ENCODE data around the gene ST6GALNAC6. TPM values are rescaled to one million over a fixed set of nuclear protein-coding genes. Genes with fewer than 3 reads are reported as not detected.

The ST6GALNAC6 gene
- polyA plus RNA-seq (2011; rRNA removed) (40.6 and 58.2 TPM in 2 replicates), polyA minus RNA-seq (2011; rRNA and poly(A)+ RNA removed) (47.7 and 59.0 TPM in 2 replicates)

- CTCF ChIA-PET = interaction anchor here (0.7 kb wide), 1 partner anchor 22 kb away, joined by 3 read pairs; no protein-coding TSS in a partner anchor
- peak within 1 kb of the TSS; percentile 80 for H3K4me3 ChIP-seq (ENCODE audit: low read depth, low read length)
- DNase-seq (ENCODE audit: low read depth, low spot score) = no peak
- peak within 1 kb of the TSS; percentile 90 for H3K27ac ChIP-seq (ENCODE audit: low read depth, low read length)
- H3K9me3 ChIP-seq (ENCODE audit: control insufficient read depth, insufficient read depth, low read length) = peaks cover 18% of the 10 kb centered on the region
- TF ChIP-seq CTCF (IDR thresholded peaks at IDR 0.05; ENCODE audit: low read depth, low read length) = no peak
- H3K27me3 ChIP-seq (ENCODE audit: control insufficient read depth, insufficient read depth, low read length) = no peaks in the 10 kb centered on the region
- POLR2A ChIA-PET = interaction anchor here (0.8 to 2.9 kb wide), 5 partner anchors 17 to 261 kb away, joined by 3 to 18 read pairs (median 4); partner anchors contain the start of genes BBLN, CDK9 and ST6GALNAC4
These were observed at the start of gene ST6GALNAC6 for GRCh38 chr9:127899128-127899943. TSS of gene ST6GALNAC6 (minus strand) at chr9:127899603. CDS start at chr9:127897981, 1,622 bp downstream.

- Histone ChIP-seq H3K27ac (ENCODE audit: low read depth, low read length) (no peak overlapping the region), H3K27me3 (ENCODE audit: control insufficient read depth, insufficient read depth, low read length) (no peaks in the 10 kb centered on the region), H3K4me3 (ENCODE audit: low read depth, low read length) (no peak overlapping the region), H3K9me3 (ENCODE audit: control insufficient read depth, insufficient read depth, low read length) (no peaks in the 10 kb centered on the region)
- CTCF ChIA-PET = interaction anchor here (0.6 to 2.8 kb wide), 3 partner anchors 78 to 287 kb away, joined by 4 to 14 read pairs (median 5); no protein-coding TSS in a partner anchor
- POLR2A ChIA-PET = no interaction called here
- no peak for TF ChIP-seq CTCF (IDR thresholded peaks at IDR 0.05; ENCODE audit: low read depth, low read length)
- DNase-seq (ENCODE audit: low read depth, low spot score) = no peak
These were observed 48.7 kb upstream of the ST6GALNAC6 start for GRCh38 chr9:127947841-127948710.

DNA sequence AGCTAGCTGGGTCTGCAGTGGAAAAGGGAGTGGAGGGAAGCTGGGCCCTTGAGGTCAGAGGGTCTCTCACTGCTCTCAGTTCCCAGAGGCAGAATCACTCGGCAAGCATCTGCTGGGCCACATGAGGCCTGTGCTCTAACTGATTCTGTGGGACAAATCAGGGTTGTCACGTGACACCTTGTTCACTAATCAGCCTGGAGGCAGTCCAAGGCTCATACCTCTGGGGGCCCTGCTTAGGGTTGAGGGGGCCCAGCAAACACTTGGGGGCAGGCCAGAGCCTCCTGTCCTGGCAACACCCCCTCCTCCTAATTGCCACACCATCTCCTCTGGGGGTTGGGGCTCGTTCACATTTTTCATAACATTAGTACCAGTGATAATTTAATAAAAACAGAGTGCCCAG, 47.3 kb upstream of the ST6GALNAC6 start:
- Histone ChIP-seq H3K9me3 (ENCODE audit: control insufficient read depth, insufficient read depth, low read length) (no peaks in the 10 kb centered on the region), H3K4me3 (ENCODE audit: low read depth, low read length) (no peak overlapping the region), H3K27ac (ENCODE audit: low read depth, low read length) (peak overlapping the region; percentile 31), H3K27me3 (ENCODE audit: control insufficient read depth, insufficient read depth, low read length) (no peaks in the 10 kb centered on the region)
- DNase-seq (ENCODE audit: low read depth, low spot score) = no peak
- no peak for TF ChIP-seq CTCF (IDR thresholded peaks at IDR 0.05; ENCODE audit: low read depth, low read length)
- CTCF ChIA-PET = interaction anchor here (1.3 to 2.8 kb wide), 2 partner anchors 16 to 171 kb away, joined by 5 to 14 read pairs; no protein-coding TSS in a partner anchor
- POLR2A ChIA-PET = no interaction called here

DNA sequence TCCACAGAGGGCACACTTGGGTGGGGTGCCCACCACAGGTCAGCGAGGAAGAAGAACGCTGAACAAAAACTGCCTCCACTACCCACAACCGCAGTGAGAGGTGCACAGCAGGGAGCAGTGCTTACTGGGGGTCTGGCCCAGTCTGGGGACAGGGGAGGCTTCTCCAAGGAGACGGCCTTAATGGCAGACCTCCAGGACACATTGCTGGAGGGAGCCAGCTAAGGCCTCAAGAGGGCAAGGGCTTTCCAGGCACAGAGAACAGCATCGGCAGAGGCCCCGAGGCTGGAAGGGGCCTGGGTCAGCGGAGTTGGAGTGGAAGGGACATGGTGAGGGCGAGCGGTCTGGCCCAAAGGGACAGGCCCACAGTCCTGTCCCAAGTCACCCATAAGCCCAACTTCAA, 46.5 kb upstream of the ST6GALNAC6 start:
- CTCF ChIA-PET = interaction anchor here (1.3 to 2.8 kb wide), 2 partner anchors 17 to 172 kb away, joined by 5 to 14 read pairs; no protein-coding TSS in a partner anchor

More for the DNA sequence above, 46.5 kb upstream of the ST6GALNAC6 start:
- H3K4me3 ChIP-seq (ENCODE audit: low read depth, low read length) = no peak overlapping the region
- TF ChIP-seq CTCF (IDR thresholded peaks at IDR 0.05; ENCODE audit: low read depth, low read length) = no peak
- H3K27ac ChIP-seq (ENCODE audit: low read depth, low read length) = no peak overlapping the region
- POLR2A ChIA-PET = no interaction called here
- H3K9me3 ChIP-seq (ENCODE audit: control insufficient read depth, insufficient read depth, low read length) = no peaks in the 10 kb centered on the region
- no peak for DNase-seq (ENCODE audit: low read depth, low spot score)
- no peaks in the 10 kb centered on the region for H3K27me3 ChIP-seq (ENCODE audit: control insufficient read depth, insufficient read depth, low read length)
